ENCODE measurements around the gene TRIP13. TPM values are rescaled to one million over a fixed set of nuclear protein-coding genes. Genes with fewer than 3 reads are reported as not detected.

TRIP13 gene
- total RNA-seq, 2 donors from 2014 or later: 21.9 to 32.4 TPM

GRCh38 chr5:907366-907910 is 14.8 kb downstream of the TRIP13 start:
- no peak overlapping the region for H3K9ac ChIP-seq (ENCODE audit: extremely low read depth, low read length, poor library complexity, severe bottlenecking)
- H3K27me3 ChIP-seq (ENCODE audit: control insufficient read depth, insufficient read depth, low read length, poor library complexity, severe bottlenecking): no peaks in the 10 kb centered on the region
- H3K27me3 Mint-ChIP-seq (ENCODE audit: insufficient read depth): no peaks in the 10 kb centered on the region
- peaks cover 7% of the 10 kb centered on the region for H3K9me3 ChIP-seq (ENCODE audit: control insufficient read depth, low read length)
- H3K27ac Mint-ChIP-seq: no peak overlapping the region
- H3K4me3 ChIP-seq (ENCODE audit: low read length): no peak overlapping the region
- no peak overlapping the region for H3K4me3 Mint-ChIP-seq
- DNase-seq: no peak
- no peaks in the 10 kb centered on the region for H3K9me3 Mint-ChIP-seq
- no peaks in the 10 kb centered on the region for H3K4me1 ChIP-seq (ENCODE audit: control insufficient read depth, insufficient read depth, low read length)
- H3K36me3 ChIP-seq (ENCODE audit: control insufficient read depth, insufficient read depth, low read length): peaks cover 75% of the 10 kb centered on the region
- no peak overlapping the region for H3K27ac ChIP-seq (ENCODE audit: low read depth, low read length)
- TF ChIP-seq CTCF (conservative IDR thresholded peaks at IDR 0.05): no peak
- WGBS, 2 experiments (ENCODE audit: insufficient coverage in 1 of 2, insufficient read length in 1 of 2): 99 to 100% methylated on average over 4 to 7 of the region's 7 CpGs
- H3K36me3 Mint-ChIP-seq (ENCODE audit: low read depth): peaks cover 76% of the 10 kb centered on the region
- H3K4me1 Mint-ChIP-seq: peaks cover 3% of the 10 kb centered on the region

- Histone ChIP-seq H3K9me3 (ENCODE audit: control insufficient read depth, low read length) (peaks cover 7% of the 10 kb centered on the region), H3K4me3 (ENCODE audit: low read length) (no peak overlapping the region), H3K27me3 (ENCODE audit: control insufficient read depth, insufficient read depth, low read length, poor library complexity, severe bottlenecking) (no peaks in the 10 kb centered on the region), H3K36me3 (ENCODE audit: control insufficient read depth, insufficient read depth, low read length) (peaks cover 82% of the 10 kb centered on the region), H3K27ac (ENCODE audit: low read depth, low read length) (no peak overlapping the region), H3K4me1 (ENCODE audit: control insufficient read depth, insufficient read depth, low read length) (no peaks in the 10 kb centered on the region), H3K9ac (ENCODE audit: extremely low read depth, low read length, poor library complexity, severe bottlenecking) (no peak overlapping the region)
- H3K4me3 Mint-ChIP-seq: no peak overlapping the region
- H3K27me3 Mint-ChIP-seq (ENCODE audit: insufficient read depth): no peaks in the 10 kb centered on the region
- H3K4me1 Mint-ChIP-seq: peaks cover 9% of the 10 kb centered on the region
- no peak overlapping the region for H3K27ac Mint-ChIP-seq
- TF ChIP-seq CTCF (conservative IDR thresholded peaks at IDR 0.05): no peak
- DNase-seq: peak; percentile 19
- H3K36me3 Mint-ChIP-seq (ENCODE audit: low read depth): peaks cover 82% of the 10 kb centered on the region
- no peaks in the 10 kb centered on the region for H3K9me3 Mint-ChIP-seq
- 95 to 97% methylated on average over 16 of the region's 16 CpGs for WGBS, 2 experiments (ENCODE audit: insufficient coverage in 1 of 2, insufficient read length in 1 of 2)
Observed at GRCh38 chr5:908172-908571, 15.5 kb downstream of the TRIP13 start.

GRCh38 chr5:909086-909485 is 16.4 kb downstream of the TRIP13 start:
- peaks cover 82% of the 10 kb centered on the region for H3K36me3 ChIP-seq (ENCODE audit: control insufficient read depth, insufficient read depth, low read length)
- 91 to 100% methylated on average over 3 to 8 of the region's 8 CpGs for WGBS, 2 experiments (ENCODE audit: insufficient coverage in 1 of 2, insufficient read length in 1 of 2)
- Mint-ChIP-seq H3K4me3 (no peak overlapping the region), H3K36me3 (ENCODE audit: low read depth) (peaks cover 82% of the 10 kb centered on the region), H3K4me1 (peaks cover 9% of the 10 kb centered on the region), H3K27ac (no peak overlapping the region), H3K27me3 (ENCODE audit: insufficient read depth) (no peaks in the 10 kb centered on the region), H3K9me3 (no peaks in the 10 kb centered on the region)
- H3K9me3 ChIP-seq (ENCODE audit: control insufficient read depth, low read length): peaks cover 7% of the 10 kb centered on the region
- no peak overlapping the region for H3K27ac ChIP-seq (ENCODE audit: low read depth, low read length)
- no peak for TF ChIP-seq CTCF (conservative IDR thresholded peaks at IDR 0.05)
- no peak for DNase-seq
- no peaks in the 10 kb centered on the region for H3K27me3 ChIP-seq (ENCODE audit: control insufficient read depth, insufficient read depth, low read length, poor library complexity, severe bottlenecking)
- no peak overlapping the region for H3K9ac ChIP-seq (ENCODE audit: extremely low read depth, low read length, poor library complexity, severe bottlenecking)
- no peak overlapping the region for H3K4me3 ChIP-seq (ENCODE audit: low read length)
- H3K4me1 ChIP-seq (ENCODE audit: control insufficient read depth, insufficient read depth, low read length): no peaks in the 10 kb centered on the region
